A549 (cell line): ENCODE data around the gene EPN2. TPM values are rescaled to one million over a fixed set of nuclear protein-coding genes. Genes with fewer than 3 reads are reported as not detected.

Experiments
- ATAC-seq, 2 experiments: fragments of 200-7000 bp in 1 of 2; fragments of >200 bp in 1 of 2; cut with Nextera tagmentation in 1 of 2; cut with Tn5 transposase in 1 of 2; 3 replicates each; pipeline versions ENCODE4 v1.8.0 to v1.9.1; 2018 to 2020; ENCODE audit warnings: mild to moderate bottlenecking in 1 of 2, moderate library complexity in 1 of 2
- CTCF ChIA-PET: fragments of 300-600 bp; sonication (Branson Sonifier 250); formaldehyde crosslinking; extraction: SDS; loops from one replicate; lab custom pipeline; 2021; ENCODE audit warnings: antibody characterized with exemption, inconsistent platforms; lab: Yijun Ruan, JAX
- POLR2A ChIA-PET: fragments of 350-600 bp; formaldehyde crosslinking; extraction: SDS; loops from one replicate; lab custom pipeline; 2021; ENCODE audit warnings: antibody characterized with exemption, inconsistent platforms; lab: Yijun Ruan, JAX
- DNase-seq, 2 experiments: peaks; one replicate each; pipeline versions ENCODE4 v3.0.0 to v3.0.0-alpha.2; 2011 to 2016; ENCODE audit warnings: low read depth in 1 of 2, low spot score in 1 of 2
- FAIRE-seq: peaks from 2 replicates; lab custom pipeline; 2011; peaks lifted over from hg19 to GRCh38; lab: Jason Lieb, UNC
- H3K27ac ChIP-seq, 2 experiments: fragments of >200 bp; sonication (Bioruptor Twin); formaldehyde crosslinking; 3 replicates each; pipeline ENCODE4 v1.5.1; 2016 to 2017
- H3K4me1 ChIP-seq: fragments of >200 bp; sonication (Bioruptor Twin); formaldehyde crosslinking; 3 replicates; pipeline ENCODE4 v1.6.1; 2016
- H3K4me2 ChIP-seq: fragments of >200 bp; sonication (Bioruptor Twin); formaldehyde crosslinking; 3 replicates; pipeline ENCODE4 v1.6.1; 2016
- H3K4me3 ChIP-seq: fragments of >200 bp; sonication (Bioruptor Twin); formaldehyde crosslinking; 3 replicates; pipeline ENCODE4 v1.5.1; 2016
- H3K9me3 ChIP-seq: fragments of >200 bp; sonication (Bioruptor Twin); formaldehyde crosslinking; 3 replicates; pipeline ENCODE4 v1.6.1; 2016
- BHLHE40 ChIP-seq: IDR thresholded peaks from 2 replicates; pipeline ENCODE4 v1.6.1; 2012; ENCODE audit warnings: low read depth, low read length, inconsistent platforms
- CBX8 ChIP-seq: fragments of 200-600 bp; sonication (generic); IDR thresholded peaks from 2 replicates; pipeline ENCODE4 v1.6.1; 2016
- CHD4 ChIP-seq: fragments of 200-600 bp; sonication (generic); IDR thresholded peaks from 2 replicates; pipeline ENCODE4 v1.6.1; 2016; ENCODE audit warnings: antibody characterized with exemption, mild to moderate bottlenecking, borderline replicate concordance
- ESRRA ChIP-seq: fragments of 150-350 bp; IDR thresholded peaks from 2 replicates; pipeline ENCODE4 v1.6.1; 2014; ENCODE audit warnings: mild to moderate bottlenecking, low read length, borderline replicate concordance
- FOSB ChIP-seq: fragments of 250-450 bp; sonication (Bioruptor Pico); IDR thresholded peaks from 2 replicates; pipeline ENCODE4 v1.5.0; 2020; ENCODE audit warnings: mild to moderate bottlenecking, moderate library complexity
- FOSL2 ChIP-seq, 2 experiments: fragments of 450-650 bp in 1 of 2; fragments of >200 bp in 1 of 2; sonication (Bioruptor Twin) in 1 of 2; formaldehyde crosslinking; IDR thresholded peaks; 2 replicates each; pipeline versions ENCODE4 v1.5.0 to v1.6.1; 2016 to 2020; ENCODE audit warnings: mild to moderate bottlenecking in 1 of 2, moderate library complexity in 1 of 2
- HES2 ChIP-seq: fragments of >200 bp; sonication (Bioruptor Twin); formaldehyde crosslinking; IDR thresholded peaks from 2 replicates; pipeline ENCODE4 v1.6.1; 2016
- HOXA7 ChIP-seq: fragments of 250-450 bp; sonication (Bioruptor Pico); IDR thresholded peaks from 2 replicates; pipeline ENCODE4 v1.5.0; 2020; ENCODE audit warnings: mild to moderate bottlenecking, moderate library complexity
- JUN ChIP-seq, 2 experiments: fragments of >200 bp; sonication (Bioruptor Twin); formaldehyde crosslinking; IDR thresholded peaks; 2 replicates in 1 of 2; 3 replicates in 1 of 2; pipeline ENCODE4 v1.6.1; 2016 to 2017
- MAZ ChIP-seq: fragments of 150-350 bp; IDR thresholded peaks from 2 replicates; pipeline ENCODE4 v1.6.1; 2014; ENCODE audit warnings: antibody characterized with exemption, low read depth, low read length, borderline replicate concordance
- NFE2L2 ChIP-seq: fragments of 150-350 bp; conservative IDR thresholded peaks from 2 replicates; pipeline ENCODE4 v1.6.1; 2014; ENCODE audit warnings: low read length
- POLR2A ChIP-seq: IDR thresholded peaks from 2 replicates; pipeline ENCODE4 v1.6.1; 2012; ENCODE audit warnings: mild to moderate bottlenecking, low read length
- RAD21 ChIP-seq, 2 experiments: fragments of >200 bp in 1 of 2; sonication (Bioruptor Twin) in 1 of 2; formaldehyde crosslinking in 1 of 2; IDR thresholded peaks in 1 of 2; conservative IDR thresholded peaks in 1 of 2; 2 replicates in 1 of 2; 3 replicates in 1 of 2; pipeline ENCODE4 v1.6.1; 2012 to 2018; ENCODE audit warnings: inconsistent platforms in 1 of 2
- RARB ChIP-seq: fragments of 250-450 bp; sonication (Bioruptor Pico); IDR thresholded peaks from 2 replicates; pipeline ENCODE4 v1.8.0; 2021; ENCODE audit warnings: mild to moderate bottlenecking, moderate library complexity
- REST ChIP-seq: fragments of 200-600 bp; sonication (generic); IDR thresholded peaks from 2 replicates; pipeline ENCODE4 v1.6.1; 2016; ENCODE audit warnings: antibody characterized with exemption, mild to moderate bottlenecking, moderate library complexity
- SREBF2 ChIP-seq: fragments of 450-650 bp; IDR thresholded peaks from 2 replicates; pipeline ENCODE4 v1.6.1; 2014; ENCODE audit warnings: mild to moderate bottlenecking, moderate library complexity
- TP53 ChIP-seq: fragments of 250-450 bp; sonication (Bioruptor Pico); IDR thresholded peaks from 2 replicates; pipeline ENCODE4 v1.5.0; 2021; ENCODE audit warnings: mild to moderate bottlenecking, moderate library complexity
- ZC3H11A ChIP-seq: fragments of 450-650 bp; IDR thresholded peaks from 2 replicates; pipeline ENCODE4 v1.6.1; 2014; ENCODE audit warnings: antibody characterized with exemption, mild to moderate bottlenecking
- WGBS: methylation state at CpG from one replicate; pipeline ENCODE4 v1.1.6; 2017; ENCODE audit errors: missing lambda C conversion rate; 5-methylcytosine and 5-hydroxymethylcytosine counted together
- polyA plus RNA-seq, 4 experiments: library from polyadenylated mRNA; depleted of rRNA in 3 of 4; stranded (reverse); fragments of >200 nt; fragmentation: RNase III in 1 of 4; extraction: RNeasy Plus Mini Kit Qiagen cat#74134 plus additional on column Dnase treatment in 1 of 4; gene quantifications; 2 replicates in 3 of 4; 3 replicates in 1 of 4; pipeline ENCODE4 v1.2.3, GENCODE V29; 2011 to 2017

Gene EPN2
- polyA plus RNA-seq, 2 of the 4 experiments (the other 2 are of a cell fraction) = 32.1 to 33.8 TPM

GRCh38 chr17:19253112-19253511, 15.9 kb downstream of the EPN2 start:
- CTCF ChIA-PET = no interaction called here
- ATAC-seq = no peak
- H3K4me3 ChIP-seq = no peak overlapping the region
- TF ChIP-seq FOSB (CRISPR knock-in tag) = no peak
- no peak for TF ChIP-seq NFE2L2
- TF ChIP-seq TP53 (CRISPR knock-in tag) = no peak
- TF ChIP-seq JUN (IDR thresholded peaks at IDR 0.05) = no peak
- TF ChIP-seq POLR2A = no peak
- TF ChIP-seq, all 56 proteins: peak for 0
- H3K4me2 ChIP-seq = no peak overlapping the region
- POLR2A ChIA-PET = no interaction called here
- DNase-seq (no peak), FAIRE-seq (no peak)
- peaks cover 8% of the 10 kb centered on the region; the same call in 1 of the 3 replicates for H3K9me3 ChIP-seq
- 0 out of 3 replicates have a peak, but pooled peaks cover 3% of the 10 kb centered on the region for H3K4me1 ChIP-seq
- no peak overlapping the region for H3K27ac ChIP-seq
- WGBS = 90% methylated on average over 1 of the region's 1 CpG

GRCh38 chr17:19254651-19255050, 17.5 kb downstream of the EPN2 start:
- no peak overlapping the region for H3K4me2 ChIP-seq
- ATAC-seq = peak in 1 of 2 experiments; percentile 44; a peak in 3 of 6 replicates
- TF ChIP-seq FOSL2 (IDR thresholded peaks at IDR 0.05) (no peak), FOSL2 (CRISPR knock-in tag; IDR thresholded peaks at IDR 0.05) (no peak)
- ChIA-PET CTCF (interaction anchor here (1.0 to 1.8 kb wide), 4 partner anchors 9 to 512 kb away, joined by 3 to 6 read pairs (median 4); no protein-coding TSS in a partner anchor), POLR2A (no interaction called here)
- DNase-seq = peak in 1 of 2 experiments; percentile 36
- H3K4me3 ChIP-seq = no peak overlapping the region
- H3K27ac ChIP-seq = no peak overlapping the region
- WGBS = 90% methylated on average over 2 of the region's 2 CpGs
- no peak for FAIRE-seq
- H3K9me3 ChIP-seq = peaks cover 8% of the 10 kb centered on the region; the same call in 1 of the 3 replicates
- H3K4me1 ChIP-seq = no peaks in the 10 kb centered on the region

GRCh38 chr17:19255279-19255678, 18.1 kb downstream of the EPN2 start:
- Histone ChIP-seq H3K4me3 (no peak overlapping the region), H3K4me2 (no peak overlapping the region), H3K27ac (no peak overlapping the region), H3K4me1 (no peaks in the 10 kb centered on the region), H3K9me3 (peaks cover 8% of the 10 kb centered on the region; the same call in 1 of the 3 replicates)
- no peak for FAIRE-seq
- ChIA-PET POLR2A (no interaction called here), CTCF (interaction anchor here (1.0 to 2.1 kb wide), 6 partner anchors 9 to 512 kb away, joined by 3 to 7 read pairs (median 4); partner anchors contain the start of gene B9D1)
- ATAC-seq = no peak
- TF ChIP-seq CHD4 = no peak
- peak; percentile 90 for TF ChIP-seq ZC3H11A
- DNase-seq = no peak

GRCh38 chr17:19258371-19258770, 21.2 kb downstream of the EPN2 start:
- ChIA-PET CTCF (interaction anchor here (1.1 to 2.0 kb wide), 2 partner anchors 9 to 11 kb away, joined by 3 to 6 read pairs; no protein-coding TSS in a partner anchor), POLR2A (no interaction called here)
- no peak overlapping the region for H3K4me2 ChIP-seq
- 96% methylated on average over 9 of the region's 9 CpGs for WGBS
- FAIRE-seq = no peak
- no peak for ATAC-seq
- H3K27ac ChIP-seq = no peak overlapping the region
- no peak overlapping the region for H3K4me3 ChIP-seq
- no peaks in the 10 kb centered on the region; the same call in 2 of the 3 replicates for H3K9me3 ChIP-seq
- TF ChIP-seq ZC3H11A = no peak
- no peak for TF ChIP-seq BHLHE40
- no peak for TF ChIP-seq CBX8
- no peak for TF ChIP-seq HOXA7 (CRISPR knock-in tag)
- TF ChIP-seq FOSL2 (IDR thresholded peaks at IDR 0.05) = no peak
- no peak for TF ChIP-seq FOSL2 (CRISPR knock-in tag; IDR thresholded peaks at IDR 0.05)
- TF ChIP-seq SREBF2 = no peak
- TF ChIP-seq TP53 (CRISPR knock-in tag) = no peak
- no peak for TF ChIP-seq REST
- TF ChIP-seq FOSB (CRISPR knock-in tag) = no peak
- TF ChIP-seq CHD4 = no peak
- TF ChIP-seq RAD21 (conservative IDR thresholded peaks at IDR 0.05 in 1 of 2, IDR thresholded peaks at IDR 0.05 in 1 of 2) = no peak
- no peak for TF ChIP-seq HES2
- TF ChIP-seq ESRRA = no peak
- no peak for TF ChIP-seq RARB
- TF ChIP-seq MAZ = no peak
- peaks cover 11% of the 10 kb centered on the region; the same call in 2 of the 3 replicates for H3K4me1 ChIP-seq
- DNase-seq = no peak
